Epithelial cell of esophagus (primary cell): Measurements from ENCODE around the gene SREBF1.

Experiments
- DNase-seq: peaks from one replicate; pipeline ENCODE4 v3.0.0; 2010; ENCODE audit warnings: low read depth
- H3K4me3 ChIP-seq: 2 replicates; pipeline ENCODE4 v1.5.1; 2011; ENCODE audit warnings: mild to moderate bottlenecking, low read length, control low read depth
- CTCF ChIP-seq: IDR thresholded peaks from 2 replicates; pipeline ENCODE4 v1.5.1; 2011; ENCODE audit warnings: low read depth, mild to moderate bottlenecking, low read length, control low read depth, inconsistent platforms; ENCODE audit not compliant: insufficient read depth; ENCODE audit errors: missing control alignments

Gene SREBF1

GRCh38 chr17:17798010-17798556 is 38.7 kb downstream of the SREBF1 start:
- no peak for DNase-seq
- H3K4me3 ChIP-seq: no peak overlapping the region
- no peak for TF ChIP-seq CTCF

- no peak for DNase-seq
- H3K4me3 ChIP-seq: no peak overlapping the region
- no peak for TF ChIP-seq CTCF
These were observed 39.5 kb downstream of the SREBF1 start for GRCh38 chr17:17797119-17797809.

- TF ChIP-seq CTCF: no peak
- H3K4me3 ChIP-seq: no peak overlapping the region
- DNase-seq: no peak
These were observed 40.1 kb downstream of the SREBF1 start for GRCh38 chr17:17796787-17797061.

- no peak for DNase-seq
- TF ChIP-seq CTCF: no peak
- H3K4me3 ChIP-seq: no peak overlapping the region
These were observed 40.6 kb downstream of the SREBF1 start for GRCh38 chr17:17795946-17796786.

GRCh38 chr17:17795296-17795695 is 41.5 kb downstream of the SREBF1 start:
- no peak for DNase-seq
- no peak overlapping the region for H3K4me3 ChIP-seq
- TF ChIP-seq CTCF: no peak

GRCh38 chr17:17794382-17794781 is 42.4 kb downstream of the SREBF1 start:
- H3K4me3 ChIP-seq: no peak overlapping the region
- TF ChIP-seq CTCF: no peak
- no peak for DNase-seq
